ENCODE data around the gene RBM15B.
A peak's percentile ranks its signal among the peaks of the same experiment; 100 is the strongest.

RBM15B gene

GRCh38 chr3:51391075-51391565, at the start of gene RBM15B:
TSS of gene RBM15B (plus strand) at chr3:51391285. CDS start at chr3:51391400, 115 bp downstream.
- Histone ChIP-seq H3K4me3 (ENCODE audit: low read length) (peak within 1 kb of the TSS; percentile 58), H3K27me3 (ENCODE audit: insufficient read depth, low read length) (no peaks in the 10 kb centered on the region), H2AFZ (ENCODE audit: low read depth, low read length) (no peak within 1 kb of the TSS), H3K4me1 (ENCODE audit: insufficient read depth, low read length) (peaks cover 40% of the 10 kb centered on the region), H3K9me3 (ENCODE audit: low read length) (peaks cover 20% of the 10 kb centered on the region), H3K36me3 (ENCODE audit: insufficient read depth, low read length) (peaks cover 77% of the 10 kb centered on the region)

GRCh38 chr3:51343918-51344687, 47.0 kb upstream of the RBM15B start:
- no peaks in the 10 kb centered on the region for H3K27me3 ChIP-seq (ENCODE audit: insufficient read depth, low read length)
- no peaks in the 10 kb centered on the region for H3K36me3 ChIP-seq (ENCODE audit: insufficient read depth, low read length)
- peaks cover 17% of the 10 kb centered on the region for H3K4me1 ChIP-seq (ENCODE audit: insufficient read depth, low read length)
- no peak overlapping the region for H3K4me3 ChIP-seq (ENCODE audit: low read length)
- no peaks in the 10 kb centered on the region for H3K9me3 ChIP-seq (ENCODE audit: low read length)
- no peak overlapping the region for H2AFZ ChIP-seq (ENCODE audit: low read depth, low read length)

GRCh38 chr3:51350751-51351150, 40.3 kb upstream of the RBM15B start:
- H3K4me3 ChIP-seq (ENCODE audit: low read length) = no peak overlapping the region

GRCh38 chr3:51353131-51353530, 38.0 kb upstream of the RBM15B start:
- H3K27me3 ChIP-seq (ENCODE audit: insufficient read depth, low read length) = no peaks in the 10 kb centered on the region
- no peaks in the 10 kb centered on the region for H3K9me3 ChIP-seq (ENCODE audit: low read length)
- H3K4me3 ChIP-seq (ENCODE audit: low read length) = no peak overlapping the region
- no peaks in the 10 kb centered on the region for H3K4me1 ChIP-seq (ENCODE audit: insufficient read depth, low read length)
- no peaks in the 10 kb centered on the region for H3K36me3 ChIP-seq (ENCODE audit: insufficient read depth, low read length)
- no peak overlapping the region for H2AFZ ChIP-seq (ENCODE audit: low read depth, low read length)

More at GRCh38 chr3:51350751-51351150, 40.3 kb upstream of the RBM15B start:
- no peaks in the 10 kb centered on the region for H3K27me3 ChIP-seq (ENCODE audit: insufficient read depth, low read length)
- no peaks in the 10 kb centered on the region for H3K9me3 ChIP-seq (ENCODE audit: low read length)
- no peak overlapping the region for H2AFZ ChIP-seq (ENCODE audit: low read depth, low read length)
- H3K36me3 ChIP-seq (ENCODE audit: insufficient read depth, low read length) = no peaks in the 10 kb centered on the region
- H3K4me1 ChIP-seq (ENCODE audit: insufficient read depth, low read length) = no peaks in the 10 kb centered on the region

GRCh38 chr3:51353691-51354090, 37.4 kb upstream of the RBM15B start:
- Histone ChIP-seq H3K9me3 (ENCODE audit: low read length) (no peaks in the 10 kb centered on the region), H3K36me3 (ENCODE audit: insufficient read depth, low read length) (no peaks in the 10 kb centered on the region), H3K4me1 (ENCODE audit: insufficient read depth, low read length) (no peaks in the 10 kb centered on the region), H3K27me3 (ENCODE audit: insufficient read depth, low read length) (no peaks in the 10 kb centered on the region), H3K4me3 (ENCODE audit: low read length) (no peak overlapping the region), H2AFZ (ENCODE audit: low read depth, low read length) (no peak overlapping the region)

- Histone ChIP-seq H3K9me3 (ENCODE audit: low read length) (no peaks in the 10 kb centered on the region), H3K4me3 (ENCODE audit: low read length) (no peak overlapping the region), H3K4me1 (ENCODE audit: insufficient read depth, low read length) (no peaks in the 10 kb centered on the region), H3K36me3 (ENCODE audit: insufficient read depth, low read length) (no peaks in the 10 kb centered on the region), H3K27me3 (ENCODE audit: insufficient read depth, low read length) (no peaks in the 10 kb centered on the region), H2AFZ (ENCODE audit: low read depth, low read length) (no peak overlapping the region)
Observed at GRCh38 chr3:51354172-51354571, 36.9 kb upstream of the RBM15B start.

GRCh38 chr3:51354731-51355615, 36.1 kb upstream of the RBM15B start:
- Histone ChIP-seq H3K4me3 (ENCODE audit: low read length) (no peak overlapping the region), H3K9me3 (ENCODE audit: low read length) (no peaks in the 10 kb centered on the region), H2AFZ (ENCODE audit: low read depth, low read length) (no peak overlapping the region), H3K4me1 (ENCODE audit: insufficient read depth, low read length) (no peaks in the 10 kb centered on the region), H3K27me3 (ENCODE audit: insufficient read depth, low read length) (no peaks in the 10 kb centered on the region), H3K36me3 (ENCODE audit: insufficient read depth, low read length) (no peaks in the 10 kb centered on the region)

- Histone ChIP-seq H2AFZ (ENCODE audit: low read depth, low read length) (no peak overlapping the region), H3K4me3 (ENCODE audit: low read length) (no peak overlapping the region), H3K36me3 (ENCODE audit: insufficient read depth, low read length) (no peaks in the 10 kb centered on the region), H3K4me1 (ENCODE audit: insufficient read depth, low read length) (no peaks in the 10 kb centered on the region), H3K9me3 (ENCODE audit: low read length) (no peaks in the 10 kb centered on the region), H3K27me3 (ENCODE audit: insufficient read depth, low read length) (no peaks in the 10 kb centered on the region)
Observed at GRCh38 chr3:51355891-51356578, 35.0 kb upstream of the RBM15B start.

- Histone ChIP-seq H3K9me3 (ENCODE audit: low read length) (no peaks in the 10 kb centered on the region), H3K4me3 (ENCODE audit: low read length) (no peak overlapping the region), H3K36me3 (ENCODE audit: insufficient read depth, low read length) (no peaks in the 10 kb centered on the region), H3K27me3 (ENCODE audit: insufficient read depth, low read length) (no peaks in the 10 kb centered on the region), H2AFZ (ENCODE audit: low read depth, low read length) (no peak overlapping the region), H3K4me1 (ENCODE audit: insufficient read depth, low read length) (no peaks in the 10 kb centered on the region)
Observed at GRCh38 chr3:51357856-51358255, 33.2 kb upstream of the RBM15B start.

- H3K27me3 ChIP-seq (ENCODE audit: insufficient read depth, low read length) = no peaks in the 10 kb centered on the region
- no peaks in the 10 kb centered on the region for H3K9me3 ChIP-seq (ENCODE audit: low read length)
- H3K4me1 ChIP-seq (ENCODE audit: insufficient read depth, low read length) = no peaks in the 10 kb centered on the region
- H3K4me3 ChIP-seq (ENCODE audit: low read length) = no peak overlapping the region
- no peaks in the 10 kb centered on the region for H3K36me3 ChIP-seq (ENCODE audit: insufficient read depth, low read length)
- no peak overlapping the region for H2AFZ ChIP-seq (ENCODE audit: low read depth, low read length)
Observed at GRCh38 chr3:51358981-51359380, 32.1 kb upstream of the RBM15B start.

- no peaks in the 10 kb centered on the region for H3K4me1 ChIP-seq (ENCODE audit: insufficient read depth, low read length)
- no peak overlapping the region for H2AFZ ChIP-seq (ENCODE audit: low read depth, low read length)
- H3K27me3 ChIP-seq (ENCODE audit: insufficient read depth, low read length) = no peaks in the 10 kb centered on the region
- no peaks in the 10 kb centered on the region for H3K9me3 ChIP-seq (ENCODE audit: low read length)
- no peaks in the 10 kb centered on the region for H3K36me3 ChIP-seq (ENCODE audit: insufficient read depth, low read length)
- no peak overlapping the region for H3K4me3 ChIP-seq (ENCODE audit: low read length)
Observed at GRCh38 chr3:51360806-51361205, 30.3 kb upstream of the RBM15B start.

GRCh38 chr3:51361746-51362145, 29.3 kb upstream of the RBM15B start:
- no peaks in the 10 kb centered on the region for H3K36me3 ChIP-seq (ENCODE audit: insufficient read depth, low read length)
- H2AFZ ChIP-seq (ENCODE audit: low read depth, low read length) = no peak overlapping the region
- H3K9me3 ChIP-seq (ENCODE audit: low read length) = no peaks in the 10 kb centered on the region
- no peaks in the 10 kb centered on the region for H3K4me1 ChIP-seq (ENCODE audit: insufficient read depth, low read length)
- no peaks in the 10 kb centered on the region for H3K27me3 ChIP-seq (ENCODE audit: insufficient read depth, low read length)
- no peak overlapping the region for H3K4me3 ChIP-seq (ENCODE audit: low read length)

GRCh38 chr3:51362476-51362875, 28.6 kb upstream of the RBM15B start:
- no peak overlapping the region for H2AFZ ChIP-seq (ENCODE audit: low read depth, low read length)
- no peaks in the 10 kb centered on the region for H3K27me3 ChIP-seq (ENCODE audit: insufficient read depth, low read length)
- no peaks in the 10 kb centered on the region for H3K36me3 ChIP-seq (ENCODE audit: insufficient read depth, low read length)
- H3K9me3 ChIP-seq (ENCODE audit: low read length) = no peaks in the 10 kb centered on the region
- H3K4me1 ChIP-seq (ENCODE audit: insufficient read depth, low read length) = no peaks in the 10 kb centered on the region
- no peak overlapping the region for H3K4me3 ChIP-seq (ENCODE audit: low read length)
